DMS114 treated with DMSO at 0.1 percent for 48 hours (cell line): ENCODE measurements around the gene DCAF7.
A peak's percentile ranks its signal among the peaks of the same experiment; 100 is the strongest.

Source experiments
- DNase-seq: peaks from one replicate; lab custom pipeline; 2025; ENCODE audit not compliant: unreplicated experiment; lab: John Stamatoyannopoulos, UW

The DCAF7 gene

GRCh38 chr17:63579633-63580032, 29.4 kb downstream of the DCAF7 start:
- no peak for DNase-seq

- DNase-seq = no peak
Measured at GRCh38 chr17:63587770-63588169, 37.5 kb downstream of the DCAF7 start.

GRCh38 chr17:63588797-63589196, 38.5 kb downstream of the DCAF7 start:
- no peak for DNase-seq

- no peak for DNase-seq
Measured at GRCh38 chr17:63589646-63590045, 39.4 kb downstream of the DCAF7 start.

GRCh38 chr17:63592797-63593196, 42.5 kb downstream of the DCAF7 start:
- no peak for DNase-seq

GRCh38 chr17:63595132-63595531, 44.9 kb downstream of the DCAF7 start:
- no peak for DNase-seq

- no peak for DNase-seq
Measured at GRCh38 chr17:63596856-63597586, 46.7 kb downstream of the DCAF7 start.

GRCh38 chr17:63598281-63598680, 48.0 kb downstream of the DCAF7 start:
- no peak for DNase-seq

- peak; percentile 73 for DNase-seq
Measured at GRCh38 chr17:63600569-63601438, 50.5 kb downstream of the DCAF7 start, which contains the start of gene TACO1. Gene TACO1 (plus strand): TSS chr17:63600895. CDS start chr17:63601084, 189 bp downstream.

- no peak for DNase-seq
Measured at GRCh38 chr17:63601439-63602371, 51.4 kb downstream of the DCAF7 start.

GRCh38 chr17:63609816-63610573, 59.7 kb downstream of the DCAF7 start:
- no peak for DNase-seq

- no peak for DNase-seq
Measured at GRCh38 chr17:63610854-63611253, 60.6 kb downstream of the DCAF7 start.

GRCh38 chr17:63611354-63611753, 61.1 kb downstream of the DCAF7 start:
- no peak for DNase-seq

GRCh38 chr17:63613663-63614062, 63.4 kb downstream of the DCAF7 start:
- DNase-seq = no peak

- no peak for DNase-seq
Measured at GRCh38 chr17:63621229-63621683, 71.0 kb downstream of the DCAF7 start.

- DNase-seq = peak; percentile 99
Measured at GRCh38 chr17:63621684-63622573, 71.7 kb downstream of the DCAF7 start, which contains the start of gene MAP3K3. Gene MAP3K3 (plus strand): TSS chr17:63622417. CDS start chr17:63622760, 343 bp downstream.

- no peak for DNase-seq
Measured at GRCh38 chr17:63622574-63623390, 72.5 kb downstream of the DCAF7 start.
